ENCODE measurements around the gene LRIT3. TPM values are rescaled to one million over a fixed set of nuclear protein-coding genes. Genes with fewer than 3 reads are reported as not detected.

LRIT3 gene
- total RNA-seq, 1 experiment from 2014 or later = 0.26 TPM

- CTCF ChIA-PET = no interaction called here
- Histone ChIP-seq H3K27me3 (replicated peaks; ENCODE audit: insufficient read depth, low read depth, low read length, poor library complexity) (no peaks in the 10 kb centered on the region), H3K4me1 (ENCODE audit: insufficient read depth, low read length, poor library complexity, severe bottlenecking) (no peaks in the 10 kb centered on the region), H3K9me3 (ENCODE audit: low read depth, low read length, poor library complexity, severe bottlenecking) (no peaks in the 10 kb centered on the region), H3K4me3 (ENCODE audit: low read depth, low read length, poor library complexity, severe bottlenecking) (no peak overlapping the region), H3K27ac (ENCODE audit: low read depth, low read length, poor library complexity, severe bottlenecking) (no peak overlapping the region), H3K36me3 (ENCODE audit: insufficient read depth, low read length, poor library complexity, severe bottlenecking) (no peaks in the 10 kb centered on the region)
- no TSS peak for BruUV-seq (replicated peaks)
- POLR2A ChIA-PET (ENCODE audit: low non-redundant PET) = no interaction called here
- TF ChIP-seq EZH2 (IDR thresholded peaks at IDR 0.05; ENCODE audit: borderline replicate concordance, low read depth, low read length, poor library complexity, severe bottlenecking) = no peak
- no peak for TF ChIP-seq CTCF (conservative IDR thresholded peaks at IDR 0.05; ENCODE audit: low read depth, low read length)
- DNase-seq (ENCODE audit: low spot score) = no peak
- intact Hi-C loops (cut with micrococcal nuclease; ENCODE audit: unreplicated experiment) = no loop called here
These were observed 54.8 kb downstream of the LRIT3 start for GRCh38 chr4:109902559-109903251.

- Histone ChIP-seq H3K4me3 (ENCODE audit: low read depth, low read length, poor library complexity, severe bottlenecking) (no peak overlapping the region), H3K4me1 (ENCODE audit: insufficient read depth, low read length, poor library complexity, severe bottlenecking) (peaks cover 7% of the 10 kb centered on the region), H3K9me3 (ENCODE audit: low read depth, low read length, poor library complexity, severe bottlenecking) (no peaks in the 10 kb centered on the region), H3K36me3 (ENCODE audit: insufficient read depth, low read length, poor library complexity, severe bottlenecking) (no peaks in the 10 kb centered on the region), H3K27me3 (replicated peaks; ENCODE audit: insufficient read depth, low read depth, low read length, poor library complexity) (no peaks in the 10 kb centered on the region), H3K27ac (ENCODE audit: low read depth, low read length, poor library complexity, severe bottlenecking) (no peak overlapping the region)
- BruUV-seq (replicated peaks) = no TSS peak
- TF ChIP-seq CTCF (conservative IDR thresholded peaks at IDR 0.05; ENCODE audit: low read depth, low read length) = no peak
- no peak for TF ChIP-seq EZH2 (IDR thresholded peaks at IDR 0.05; ENCODE audit: borderline replicate concordance, low read depth, low read length, poor library complexity, severe bottlenecking)
- no peak for DNase-seq (ENCODE audit: low spot score)
- ChIA-PET POLR2A (ENCODE audit: low non-redundant PET) (no interaction called here), CTCF (no interaction called here)
- intact Hi-C loops (cut with micrococcal nuclease; ENCODE audit: unreplicated experiment) = no loop called here
These were observed 60.8 kb downstream of the LRIT3 start for GRCh38 chr4:109908731-109909130.

GRCh38 chr4:109910256-109910655 lies 62.3 kb downstream of the LRIT3 start:
- H3K27me3 ChIP-seq (replicated peaks; ENCODE audit: insufficient read depth, low read depth, low read length, poor library complexity) = no peaks in the 10 kb centered on the region
- no peak overlapping the region for H3K27ac ChIP-seq (ENCODE audit: low read depth, low read length, poor library complexity, severe bottlenecking)
- peaks cover 18% of the 10 kb centered on the region for H3K4me1 ChIP-seq (ENCODE audit: insufficient read depth, low read length, poor library complexity, severe bottlenecking)
- H3K9me3 ChIP-seq (ENCODE audit: low read depth, low read length, poor library complexity, severe bottlenecking) = no peaks in the 10 kb centered on the region
- ChIA-PET POLR2A (ENCODE audit: low non-redundant PET) (no interaction called here), CTCF (no interaction called here)
- BruUV-seq (replicated peaks) = no TSS peak
- DNase-seq (ENCODE audit: low spot score) = no peak
- H3K4me3 ChIP-seq (ENCODE audit: low read depth, low read length, poor library complexity, severe bottlenecking) = no peak overlapping the region
- no peak for TF ChIP-seq CTCF (conservative IDR thresholded peaks at IDR 0.05; ENCODE audit: low read depth, low read length)
- TF ChIP-seq EZH2 (IDR thresholded peaks at IDR 0.05; ENCODE audit: borderline replicate concordance, low read depth, low read length, poor library complexity, severe bottlenecking) = no peak
- intact Hi-C loops (cut with micrococcal nuclease; ENCODE audit: unreplicated experiment) = no loop called here
- no peaks in the 10 kb centered on the region for H3K36me3 ChIP-seq (ENCODE audit: insufficient read depth, low read length, poor library complexity, severe bottlenecking)
